Suppressor macrophage (primary cell): ENCODE measurements around the gene ZNF22.
A peak's percentile ranks its signal among the peaks of the same experiment; 100 is the strongest.

Experiments
- DNase-seq, 4 experiments: peaks; one replicate each; pipeline ENCODE4 v3.0.0-alpha.2; 2020 to 2022

The ZNF22 gene

DNA sequence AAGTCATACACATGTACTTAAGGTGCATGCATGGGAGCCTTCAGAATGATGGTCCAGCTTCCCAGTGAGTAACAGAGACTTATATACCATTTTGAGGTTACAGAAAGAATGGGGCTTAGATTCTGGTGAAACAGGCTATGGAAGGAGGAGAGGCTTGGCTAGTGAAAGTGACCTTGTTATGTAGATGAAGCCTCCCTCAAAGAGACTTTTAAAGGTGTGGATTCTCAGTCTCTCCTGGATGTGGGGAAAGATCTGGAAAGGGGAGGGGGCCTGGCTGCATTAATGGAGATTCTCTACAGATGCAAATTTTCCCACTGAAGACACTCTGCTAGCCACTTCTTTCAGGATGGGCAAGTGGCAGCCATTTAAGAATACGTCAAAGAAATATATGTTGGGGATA is 35.6 kb upstream of the ZNF22 start:
- peak in 1 of 4 experiments; percentile 1 for DNase-seq

DNA sequence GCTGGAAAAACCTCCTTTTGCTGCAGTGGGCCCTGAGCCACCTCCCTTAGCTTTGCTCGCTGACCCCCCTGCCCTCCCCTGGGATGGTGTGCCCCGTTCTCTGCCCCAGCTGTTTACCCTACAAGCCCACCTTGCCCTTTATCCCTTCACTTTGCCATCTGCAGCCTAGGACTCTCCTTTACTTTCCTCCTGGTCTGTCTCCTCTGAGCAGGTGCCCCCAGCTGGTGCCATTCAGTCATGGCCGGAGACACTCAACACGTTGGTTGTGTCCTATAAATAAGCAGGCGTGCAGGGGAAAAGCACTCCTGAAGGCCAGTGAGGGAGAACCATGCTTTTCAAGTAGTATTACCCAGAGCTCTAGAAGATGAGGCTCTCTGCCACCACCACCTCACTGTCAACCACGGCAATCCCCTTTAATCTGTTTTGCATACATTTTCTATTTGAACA is 35.0 kb upstream of the ZNF22 start:
- DNase-seq: peak in 1 of 4 experiments; percentile 3

DNA sequence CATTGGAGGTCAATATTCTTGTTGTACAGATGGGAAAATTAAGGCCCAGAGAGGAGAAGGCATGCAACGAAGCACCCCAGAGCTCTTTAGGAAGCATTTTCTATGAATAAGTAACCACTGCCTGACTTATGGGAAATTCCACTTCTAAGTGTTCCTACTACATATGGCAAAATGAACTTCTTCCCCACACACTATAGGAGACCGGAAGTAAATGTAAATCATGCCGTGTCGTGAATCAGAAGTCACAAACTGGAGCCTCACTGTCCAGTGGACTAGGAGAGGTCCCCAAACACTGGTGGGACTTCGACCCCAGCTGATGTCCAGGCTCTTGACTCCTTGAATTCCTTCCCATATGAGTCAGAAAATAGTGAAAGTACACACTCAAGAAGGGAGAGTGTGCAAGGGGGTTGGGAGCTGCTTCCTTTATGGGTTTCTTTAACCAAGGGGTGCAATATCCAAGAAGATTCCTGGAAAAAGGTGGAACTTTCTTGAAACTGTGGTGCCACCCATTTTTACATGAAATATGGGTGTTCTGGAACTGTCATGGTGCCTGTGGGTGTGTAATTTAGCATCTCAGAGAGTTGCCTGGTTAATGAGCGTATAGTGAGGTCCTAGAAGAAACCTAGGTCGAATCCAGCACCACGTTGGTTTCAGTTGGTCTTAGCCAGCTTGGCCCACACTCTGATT is 34.5 kb upstream of the ZNF22 start:
- DNase-seq: peak; percentile 30 to 70 (median 56)

- DNase-seq: peak in 2 of 4 experiments; percentile 7 to 32
Measured at GRCh38 chr10:44966816-44967509, 33.8 kb upstream of the ZNF22 start.

DNA sequence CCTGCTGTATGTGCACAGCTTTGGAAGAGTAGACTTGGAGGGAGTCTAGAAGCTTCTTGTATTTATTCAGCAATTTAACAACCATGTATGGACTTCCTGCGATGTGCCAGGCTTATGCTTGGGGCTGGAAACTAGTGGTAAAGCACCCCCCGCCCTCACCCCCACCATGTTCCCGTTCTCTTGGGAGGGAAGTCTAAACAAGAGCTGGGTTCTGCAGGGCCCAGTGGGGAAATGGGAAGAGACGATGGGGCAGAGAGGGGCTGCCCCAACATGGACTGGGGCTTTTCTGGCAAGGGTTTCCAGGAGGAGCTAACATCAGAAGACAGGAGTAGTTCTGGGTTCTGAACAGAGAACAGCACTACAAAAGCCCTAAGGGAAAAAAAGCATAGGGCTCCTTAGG is 33.1 kb upstream of the ZNF22 start:
- peak; percentile 61 to 83 (median 73) for DNase-seq

DNA sequence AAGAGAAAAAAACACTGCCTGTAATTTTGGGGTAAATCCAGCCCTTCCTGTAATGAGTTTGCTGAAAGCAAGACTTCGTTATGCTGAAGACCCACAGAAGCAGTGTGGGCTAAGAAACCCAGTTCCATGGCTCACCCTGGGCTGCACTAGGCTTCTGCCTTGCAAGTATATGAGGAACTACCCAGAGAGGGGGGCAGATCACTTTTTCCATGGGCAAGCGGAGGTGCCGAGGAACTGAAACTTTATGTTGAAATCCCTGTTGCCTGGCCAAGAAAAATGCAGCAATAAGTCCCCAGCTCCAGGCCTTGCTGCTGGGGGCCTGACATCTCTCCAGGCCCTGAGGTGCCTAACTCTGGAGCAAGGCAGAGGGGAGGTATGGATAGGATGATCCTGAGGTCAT is 32.6 kb upstream of the ZNF22 start:
- DNase-seq: peak; percentile 94 to 99 (median 96)

- peak in 3 of 4 experiments; percentile 28 to 39 (median 33) for DNase-seq
Measured at GRCh38 chr10:44968500-44969400, 32.0 kb upstream of the ZNF22 start.

GRCh38 chr10:44969854-44970253 is 30.9 kb upstream of the ZNF22 start:
- DNase-seq: no peak

DNA sequence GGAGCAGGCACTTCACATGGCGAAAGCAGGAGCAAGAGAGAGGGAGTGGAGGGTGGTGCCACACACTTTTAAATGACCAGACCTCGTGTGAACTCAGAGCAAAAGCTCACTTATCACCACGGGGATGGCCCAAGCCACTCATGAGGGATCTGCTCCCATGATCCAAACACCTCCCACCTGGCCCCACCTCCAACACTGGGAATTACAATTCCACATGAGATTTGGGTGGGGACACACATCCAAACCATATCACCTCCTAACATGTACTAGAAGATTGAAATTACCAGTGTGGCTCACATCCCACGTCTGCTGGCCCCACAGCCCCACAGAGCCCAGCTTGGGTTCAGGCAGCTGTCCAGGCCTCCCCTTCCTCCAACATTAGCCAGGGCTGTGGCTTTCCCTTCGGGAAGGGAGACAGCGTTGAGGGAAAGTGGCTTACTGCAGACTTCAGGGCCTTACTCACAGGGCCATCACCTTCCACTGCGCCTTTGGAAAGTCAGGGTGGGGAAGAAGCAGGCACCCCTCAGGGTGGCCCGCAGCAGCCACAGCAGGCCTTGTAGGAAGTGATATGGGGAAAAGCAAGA is 29.8 kb upstream of the ZNF22 start:
- DNase-seq: no peak

DNA sequence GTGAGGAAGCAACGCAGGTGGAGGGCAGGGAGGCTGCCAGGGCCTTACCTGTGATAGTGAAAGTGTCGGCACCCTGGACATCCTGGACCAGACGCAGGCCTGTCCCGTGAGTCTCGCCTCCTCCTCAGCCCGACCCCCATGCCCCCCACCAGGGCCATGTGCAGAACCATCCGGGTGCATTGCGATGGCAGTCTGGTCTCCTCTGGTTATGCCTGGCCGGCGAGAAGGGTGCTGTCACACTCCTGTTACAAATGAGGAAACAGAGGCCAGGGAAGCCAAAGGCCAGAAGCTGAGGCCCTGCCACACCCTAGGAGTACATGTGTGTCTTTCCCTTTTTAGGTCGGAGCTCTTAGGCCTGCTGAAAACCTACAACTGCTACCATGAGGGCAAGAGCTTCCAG is 29.3 kb upstream of the ZNF22 start:
- peak in 3 of 4 experiments; percentile 38 to 51 (median 49) for DNase-seq

DNA sequence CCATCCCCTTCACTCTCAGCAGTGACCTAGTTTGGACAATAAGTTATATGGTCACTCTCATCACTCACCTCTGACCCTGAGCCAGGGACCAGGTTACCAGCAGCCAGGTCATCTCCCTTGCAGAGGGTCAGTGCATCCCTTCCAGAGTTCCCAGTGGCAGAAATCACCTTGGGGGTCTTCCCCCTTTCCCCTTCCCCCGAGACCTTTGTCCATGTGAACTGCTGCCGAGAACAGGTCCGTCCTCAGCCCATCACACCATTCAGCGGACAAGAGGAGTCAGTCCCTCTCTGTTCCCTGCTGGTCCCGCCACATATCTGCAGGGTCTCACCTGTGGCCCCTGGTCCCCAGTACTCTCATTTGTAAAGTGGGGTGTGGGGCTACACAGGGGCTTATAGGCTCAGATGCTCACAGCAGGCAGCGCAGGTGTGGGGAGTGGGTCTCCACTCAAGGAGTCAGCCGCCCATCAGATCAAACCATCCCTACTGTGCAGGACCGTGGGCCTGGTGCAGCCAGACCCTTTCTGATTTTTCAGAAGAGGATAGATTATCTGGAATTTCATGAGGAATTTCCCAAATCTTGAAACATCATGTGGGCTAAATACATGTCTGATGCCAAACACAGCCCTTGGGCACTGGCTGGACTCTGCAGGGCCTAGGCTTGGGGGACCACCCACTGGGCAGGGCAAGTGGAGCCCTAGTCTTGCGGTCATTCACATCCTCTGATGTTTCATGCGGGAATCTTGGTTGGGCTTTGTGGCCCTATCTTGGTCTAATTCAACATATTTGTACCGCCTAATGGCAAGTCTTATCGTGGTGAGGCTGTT is 28.6 kb upstream of the ZNF22 start:
- no peak for DNase-seq

GRCh38 chr10:44972874-44973306 is 27.8 kb upstream of the ZNF22 start:
- no peak for DNase-seq

DNA sequence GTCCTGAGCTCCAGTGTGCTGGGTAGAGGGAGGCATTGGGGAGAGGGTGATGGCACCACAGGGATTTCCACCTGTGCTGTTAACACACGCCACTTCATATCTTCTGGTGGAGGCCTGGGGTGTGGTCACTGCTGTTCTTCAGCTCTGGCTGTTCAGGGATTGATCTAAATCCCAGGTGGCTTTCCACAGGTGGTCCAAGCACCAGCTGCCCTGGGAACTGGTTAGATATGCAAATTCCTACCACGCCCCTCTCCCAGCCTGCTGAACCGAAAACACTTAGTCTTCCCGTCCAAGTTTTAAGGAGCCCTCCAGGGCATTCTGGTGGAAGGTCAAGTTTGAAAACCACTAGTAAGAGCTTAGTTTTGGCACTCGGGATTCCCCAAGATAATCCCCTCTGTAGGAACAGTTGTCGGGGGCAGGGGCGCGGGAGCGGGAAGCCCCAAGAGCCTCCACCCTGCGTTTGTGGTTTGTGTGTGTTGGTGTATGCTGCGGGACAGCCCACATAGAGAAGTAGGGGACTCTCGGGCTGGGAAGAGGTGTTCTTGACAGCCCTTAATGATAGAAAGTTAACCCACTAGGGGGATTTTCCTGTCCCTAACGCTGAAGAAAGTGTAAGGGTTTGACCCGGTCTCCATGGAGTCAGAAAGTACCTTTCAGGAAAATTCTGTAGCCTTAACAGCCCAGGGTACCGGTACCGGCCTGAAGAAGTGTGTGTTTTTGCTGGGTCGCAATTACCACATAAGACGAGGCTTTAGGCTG is 27.2 kb upstream of the ZNF22 start:
- DNase-seq: peak in 3 of 4 experiments; percentile 16 to 40 (median 40)

DNA sequence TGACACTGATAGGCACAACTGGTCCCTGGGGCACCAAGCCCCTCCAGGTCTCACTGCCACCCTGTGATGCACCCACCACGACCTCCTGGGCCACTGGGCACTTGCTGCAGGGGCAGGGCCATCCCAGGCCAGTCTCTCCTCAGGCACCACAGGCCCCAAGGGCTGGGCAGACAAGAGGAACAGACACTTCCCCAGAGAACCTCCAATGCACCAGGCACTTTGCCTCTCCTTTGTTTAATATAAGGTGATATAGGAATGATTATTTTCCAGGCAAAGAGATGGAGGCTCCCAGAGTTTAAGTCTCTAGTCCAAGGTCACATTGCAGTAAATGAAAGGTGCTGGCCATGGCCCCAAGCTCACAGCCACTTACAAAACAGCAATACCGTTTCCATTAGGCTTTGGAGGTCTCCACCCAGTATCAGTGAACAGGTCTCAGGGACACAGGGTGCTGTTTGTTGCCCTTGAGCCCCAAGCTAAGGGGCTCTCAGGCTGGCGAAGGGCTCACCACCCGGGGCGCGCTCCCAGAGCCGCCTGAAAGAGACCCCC is 26.6 kb upstream of the ZNF22 start:
- DNase-seq: peak; percentile 40 to 65 (median 52)

DNA sequence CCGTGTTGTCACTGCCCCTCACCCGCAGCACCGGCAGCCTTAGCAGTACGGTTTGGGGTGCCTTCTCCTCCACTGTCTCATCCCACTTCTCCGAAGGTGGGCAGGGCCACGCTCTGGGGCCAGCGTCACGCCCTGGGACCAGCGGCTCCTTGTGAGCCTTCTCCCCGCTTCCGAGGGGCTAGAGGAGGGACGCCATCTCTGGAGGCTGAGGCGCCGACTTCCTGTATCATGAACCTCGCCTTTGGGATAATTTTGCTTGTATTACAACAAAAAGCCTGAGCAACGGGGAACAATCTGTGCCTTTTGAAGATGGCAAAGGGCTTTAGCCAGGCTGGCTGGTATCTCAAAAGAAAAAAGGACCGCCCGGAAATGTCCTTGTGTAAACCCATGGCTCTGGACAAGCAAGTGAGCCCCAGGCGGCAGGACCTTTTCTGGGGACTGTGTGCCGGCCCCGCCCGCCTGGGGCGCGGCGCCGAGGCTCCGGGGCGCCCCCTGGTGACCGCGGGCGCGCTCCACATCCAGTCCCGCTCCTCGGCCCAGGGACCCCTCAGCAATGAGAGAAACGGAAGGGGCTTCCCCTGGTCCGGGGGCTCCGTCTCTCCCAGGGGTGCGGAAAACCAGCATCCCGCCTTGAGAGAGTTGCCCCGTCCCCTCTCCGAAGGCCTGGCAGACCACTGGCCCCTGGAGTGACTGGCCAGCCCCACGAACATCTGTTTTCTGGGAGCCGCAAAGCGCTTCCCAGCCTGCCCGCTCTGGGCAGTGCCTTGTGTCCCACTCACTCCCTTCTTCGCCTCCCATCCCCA is 25.9 kb upstream of the ZNF22 start:
- peak; percentile 74 to 88 (median 80) for DNase-seq

DNA sequence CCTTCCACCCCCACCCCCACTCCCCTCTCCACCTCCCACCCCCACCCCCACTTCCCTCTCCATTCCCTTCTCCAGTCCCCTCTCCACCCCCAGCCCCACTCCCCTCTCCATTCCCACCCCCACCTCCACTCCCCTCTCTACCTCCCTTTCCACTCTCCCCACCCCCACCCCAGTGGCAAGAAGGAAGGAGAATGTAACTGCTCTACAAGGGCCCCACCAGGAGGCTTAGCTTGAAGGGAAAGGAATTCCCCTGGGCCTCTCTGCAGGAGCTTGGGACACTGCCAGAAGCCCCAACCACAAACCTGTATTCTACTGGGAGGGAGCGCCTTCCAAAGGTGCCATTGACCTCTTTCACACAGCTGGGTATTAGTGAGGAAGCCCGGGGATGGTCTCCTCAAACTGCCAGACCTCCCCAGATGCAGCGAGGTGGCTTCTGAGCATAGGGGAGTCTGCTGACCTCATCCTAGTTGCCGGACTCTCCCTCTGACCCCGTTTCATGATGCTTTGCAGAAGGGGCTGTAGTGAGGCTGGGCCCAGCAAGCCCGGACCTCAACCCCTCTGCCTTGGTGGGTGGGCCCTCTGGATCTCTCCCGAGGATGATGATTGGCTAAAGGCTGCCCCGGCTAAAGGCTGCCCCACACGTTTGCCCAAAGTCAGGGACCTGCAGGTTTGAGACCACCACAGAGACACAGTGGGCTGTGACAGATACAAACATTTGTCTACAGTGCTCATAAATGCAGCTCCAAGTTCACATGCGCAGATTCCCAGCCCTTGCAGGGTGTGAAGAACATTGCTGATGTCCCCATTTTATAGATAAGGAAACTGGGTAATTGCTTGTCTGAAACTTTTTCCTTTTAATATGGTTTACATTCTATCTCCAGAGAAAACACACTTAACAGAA is 25.0 kb upstream of the ZNF22 start:
- DNase-seq: no peak

DNA sequence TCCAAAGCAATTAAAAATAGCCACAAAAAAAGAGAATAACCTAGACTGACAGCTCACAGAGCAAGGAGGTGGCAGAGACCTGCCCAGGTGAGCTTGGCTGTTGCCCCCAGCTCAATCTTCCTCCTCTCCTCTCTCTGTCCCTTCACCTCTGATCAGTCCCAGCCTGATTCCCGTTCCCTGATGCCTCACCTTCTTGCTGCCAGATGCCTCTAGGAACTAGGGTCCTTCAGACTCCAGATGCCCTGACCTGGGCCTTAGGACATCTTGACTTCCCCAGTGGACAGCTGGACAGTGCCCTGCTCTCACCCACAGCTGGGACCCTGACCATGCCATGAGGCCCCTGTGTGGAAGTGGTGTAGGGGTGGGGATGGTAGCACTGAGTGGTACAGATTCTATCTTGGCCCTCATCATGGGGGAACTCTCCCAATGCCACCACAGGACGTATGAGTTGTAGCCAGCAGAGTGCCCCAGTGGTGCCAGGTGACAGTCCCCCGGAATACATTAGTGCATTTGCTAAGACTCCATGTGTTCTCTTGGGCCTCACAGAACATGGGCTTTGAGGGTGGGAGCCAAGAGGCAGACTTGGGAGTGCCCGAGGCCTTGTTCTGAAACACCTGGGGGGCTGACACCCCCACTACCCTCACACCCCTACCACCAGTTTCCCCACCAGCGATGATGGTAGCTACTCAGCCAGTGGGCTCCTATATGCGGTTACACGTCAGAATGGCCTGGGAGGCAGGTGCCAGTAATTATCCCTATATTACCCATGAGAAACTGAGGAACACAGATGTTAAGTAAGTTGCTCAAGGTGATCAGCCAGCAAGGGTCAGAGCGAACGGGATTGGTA is 24.1 kb upstream of the ZNF22 start:
- DNase-seq: no peak
